ENCODE results near the gene KCNN1. TPM values are rescaled to one million over a fixed set of nuclear protein-coding genes. Genes with fewer than 3 reads are reported as not detected.
A peak's percentile ranks its signal among the peaks of the same experiment; 100 is the strongest.
"Not testable (repeated sequence)": the region's sequence is repeated elsewhere in the genome, so short reads cannot be mapped to it uniquely, and the experiment has no call there.

KCNN1 gene
- total and polyA plus RNA-seq, 2 of the 13 experiments (the other 11 are each of a cell fraction or from before 2014, with no cell fraction given), result 0.04 TPM; not detected in 1

DNA sequence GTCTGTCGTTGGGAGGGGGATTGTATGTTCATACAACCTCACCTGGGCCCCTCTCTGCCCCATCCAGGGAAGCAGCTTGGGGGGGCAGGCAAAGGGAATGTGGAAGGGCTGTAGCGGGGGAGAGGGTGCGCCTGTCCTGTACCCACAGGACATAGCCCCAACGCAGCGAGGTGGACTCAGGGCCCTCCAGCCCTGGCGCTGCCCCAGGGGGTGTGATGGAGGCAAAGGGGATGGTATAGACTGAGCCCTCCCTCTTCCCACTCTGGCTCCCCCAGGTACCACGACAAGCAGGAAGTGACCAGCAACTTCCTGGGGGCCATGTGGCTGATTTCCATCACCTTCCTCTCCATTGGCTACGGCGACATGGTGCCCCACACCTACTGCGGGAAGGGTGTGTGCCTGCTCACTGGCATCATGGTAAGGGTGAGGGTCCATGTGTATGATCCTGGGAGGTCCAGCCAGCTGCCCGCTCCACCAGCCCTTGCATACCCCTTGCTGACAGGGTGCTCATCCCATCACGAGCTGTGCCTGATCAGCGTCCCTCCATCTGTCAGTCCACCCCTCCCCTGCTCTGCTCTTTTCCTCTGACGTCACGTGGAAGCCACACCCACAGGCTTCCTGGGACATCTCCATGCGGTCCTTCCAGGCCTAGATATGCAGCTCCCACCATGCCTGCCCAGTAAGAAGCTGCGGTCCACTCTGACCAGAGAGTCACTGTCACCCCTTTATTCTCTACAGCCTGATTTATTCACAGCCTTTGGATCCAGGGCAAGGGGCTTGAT is 18.3 kb downstream of the KCNN1 start:
- Histone ChIP-seq H3K9ac (ENCODE audit: insufficient read depth, low read depth, low read length) (no peak overlapping the region), H3K36me3 (replicated peaks in 1 of 2; ENCODE audit: control insufficient read depth in 1 of 2, insufficient read depth in 2 of 2, low read length in 2 of 2) (no peaks in the 10 kb centered on the region), H2AFZ (ENCODE audit: low read length) (no peak overlapping the region), H3K27me3 (ENCODE audit: control insufficient read depth in 1 of 2, insufficient read depth in 2 of 2, low read length in 2 of 2) (peaks cover 2 to 32% of the 10 kb centered on the region in 2 experiments; a peak in 3 of 5 replicates), H3K27ac (ENCODE audit: extremely low read length, insufficient read depth, low read length) (no peak overlapping the region), H3K79me2 (ENCODE audit: insufficient read depth, low read length) (no peaks in the 10 kb centered on the region), H3K4me1 (ENCODE audit: insufficient read depth, low read length) (no peaks in the 10 kb centered on the region), H4K20me1 (ENCODE audit: insufficient read depth, low read length) (no peaks in the 10 kb centered on the region), H3K4me3 (replicated peaks in 1 of 3; ENCODE audit: insufficient read depth in 1 of 3, low read depth in 2 of 3, low read length in 3 of 3) (no peak overlapping the region), H3K9me3 (ENCODE audit: low read length) (no peaks in the 10 kb centered on the region), H3K4me2 (ENCODE audit: low read depth, low read length) (no peak overlapping the region)
- 13% methylated on average over 8 of the region's 17 CpGs for WGBS (ENCODE audit: low lambda C conversion rate)
- no peak for TF ChIP-seq TGIF2 (CRISPR knock-in tag; IDR thresholded peaks at IDR 0.05)
- no peak for TF ChIP-seq FOXA3 (CRISPR knock-in tag; IDR thresholded peaks at IDR 0.05)
- no peak for TF ChIP-seq ZNF124 (CRISPR knock-in tag; IDR thresholded peaks at IDR 0.05)
- no peak for TF ChIP-seq PRPF4 (IDR thresholded peaks at IDR 0.05; ENCODE audit: low read depth, low read length, poor library complexity, severe bottlenecking)
- peak; percentile 96 for TF ChIP-seq CREB1 (IDR thresholded peaks at IDR 0.05)
- no peak for TF ChIP-seq CREB1 (CRISPR knock-in tag; IDR thresholded peaks at IDR 0.05)
- TF ChIP-seq SP5 (CRISPR knock-in tag; IDR thresholded peaks at IDR 0.05; ENCODE audit: borderline replicate concordance, low read depth), result no peak
- no peak; the same call in 1 of the 3 replicates for ATAC-seq
- no peak for DNase-seq (ENCODE audit: low spot score)
- BruUV-seq (replicated peaks), result no TSS peak
- intact Hi-C loops (cut with micrococcal nuclease; ENCODE audit: unreplicated experiment), result no loop called here
- POLR2A ChIA-PET, result no interaction called here
- no peak for FAIRE-seq
- in situ Hi-C loops (cut with HindIII; ENCODE audit: extremely low pct_ligation_motif_present, low pct_unique_long_range_greater_than_20kb), result no loop called here
- CTCF ChIA-PET (ENCODE audit: low intra/inter-chr PET ratio, low total read pairs), result no interaction called here

DNA sequence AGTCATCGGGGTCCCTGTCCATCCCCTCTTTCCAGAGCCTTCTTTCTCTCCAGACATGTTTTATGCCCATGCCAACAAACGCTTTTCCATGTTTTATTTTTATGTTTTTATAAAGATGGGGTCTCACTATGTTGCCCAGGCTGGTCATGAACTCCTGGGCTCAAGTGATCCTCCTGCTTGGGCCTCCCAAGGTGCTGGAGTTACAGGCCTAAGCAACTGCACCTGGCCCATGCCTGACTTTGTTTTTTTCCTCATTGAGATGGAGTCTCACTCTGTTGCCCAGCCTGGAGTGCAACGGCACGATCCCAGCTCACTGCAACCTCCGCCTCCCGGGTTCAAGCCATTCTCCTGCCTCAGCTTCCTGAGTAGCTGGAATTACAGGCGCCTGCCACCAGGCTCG is 19.7 kb downstream of the KCNN1 start:
- H3K79me2 ChIP-seq (ENCODE audit: insufficient read depth, low read length); FAIRE-seq; H3K4me1 ChIP-seq (ENCODE audit: insufficient read depth, low read length); H2AFZ ChIP-seq (ENCODE audit: low read length); H3K4me3 ChIP-seq (replicated peaks in 1 of 3; ENCODE audit: insufficient read depth in 1 of 3, low read depth in 2 of 3, low read length in 3 of 3); H3K27ac ChIP-seq (ENCODE audit: extremely low read length, insufficient read depth, low read length); H3K36me3 ChIP-seq (replicated peaks in 1 of 2; ENCODE audit: control insufficient read depth in 1 of 2, insufficient read depth in 2 of 2, low read length in 2 of 2); H3K9me3 ChIP-seq (ENCODE audit: low read length); CTCF ChIA-PET (ENCODE audit: low intra/inter-chr PET ratio, low total read pairs); H3K4me2 ChIP-seq (ENCODE audit: low read depth, low read length); in situ Hi-C loops (cut with HindIII; ENCODE audit: extremely low pct_ligation_motif_present, low pct_unique_long_range_greater_than_20kb); intact Hi-C loops (cut with micrococcal nuclease; ENCODE audit: unreplicated experiment); POLR2A ChIA-PET; BruUV-seq (replicated peaks); DNase-seq (ENCODE audit: low spot score); H4K20me1 ChIP-seq (ENCODE audit: insufficient read depth, low read length); ATAC-seq; H3K9ac ChIP-seq (ENCODE audit: insufficient read depth, low read depth, low read length): not testable (repeated sequence)
- TF ChIP-seq ZNF121 (CRISPR knock-in tag; IDR thresholded peaks at IDR 0.05), result 0 out of 2 replicates have a peak, but pooled peaks have one; percentile 23
- 21% methylated on average over 8 of the region's 8 CpGs for WGBS (ENCODE audit: low lambda C conversion rate)
- peaks cover 2 to 27% of the 10 kb centered on the region in 2 experiments; a peak in 4 of 5 replicates for H3K27me3 ChIP-seq (ENCODE audit: control insufficient read depth in 1 of 2, insufficient read depth in 2 of 2, low read length in 2 of 2)
